ENCODE results near the gene TUSC2.

TUSC2 gene

GRCh38 chr3:50327943-50328691, at the start of gene TUSC2:
Gene TUSC2, minus strand, starts transcription at chr3:50328223. Its CDS starts 124 bp downstream, at chr3:50328099.
- Histone ChIP-seq H4K20me1 (ENCODE audit: insufficient read depth, low read length) (no peaks in the 10 kb centered on the region), H3K27ac (ENCODE audit: low read depth, low read length, poor library complexity, severe bottlenecking) (peak within 1 kb of the TSS; percentile 42), H2AFZ (ENCODE audit: low read length) (no peak within 1 kb of the TSS), H3K9ac (ENCODE audit: low read length) (peak within 1 kb of the TSS; percentile 99), H3K9me3 (ENCODE audit: low read length) (no peaks in the 10 kb centered on the region), H3K27me3 (ENCODE audit: insufficient read depth, low read length) (no peaks in the 10 kb centered on the region), H3K36me3 (ENCODE audit: insufficient read depth, low read length) (peaks cover 44% of the 10 kb centered on the region), H3K4me1 (ENCODE audit: insufficient read depth, low read length, severe bottlenecking) (peaks cover 20% of the 10 kb centered on the region), H3K79me2 (ENCODE audit: insufficient read depth, low read length) (peaks cover 7% of the 10 kb centered on the region; the same call in 1 of the 2 replicates), H3K4me2 (ENCODE audit: low read length) (peak within 1 kb of the TSS; percentile 68), H3K4me3 (ENCODE audit: low read depth, low read length, poor library complexity, severe bottlenecking) (peak within 1 kb of the TSS; percentile 91), H3K9me2 (ENCODE audit: low read depth, low read length) (no peaks in the 10 kb centered on the region), H3F3A (ENCODE audit: insufficient read depth, low read length) (no peaks in the 10 kb centered on the region)
- no peak for TF ChIP-seq CTCF (IDR thresholded peaks at IDR 0.05; ENCODE audit: low read length)
- TF ChIP-seq EZH2 (IDR thresholded peaks at IDR 0.05; ENCODE audit: borderline replicate concordance, low read length) = no peak

GRCh38 chr3:50375258-50375931, 47.4 kb upstream of the TUSC2 start:
- H2AFZ ChIP-seq (ENCODE audit: low read length) = no peak overlapping the region

More at GRCh38 chr3:50375258-50375931, 47.4 kb upstream of the TUSC2 start:
- no peaks in the 10 kb centered on the region for H3F3A ChIP-seq (ENCODE audit: insufficient read depth, low read length)
- H3K79me2 ChIP-seq (ENCODE audit: insufficient read depth, low read length) = no peaks in the 10 kb centered on the region
- 0 out of 2 replicates have a peak, but pooled peaks cover 6% of the 10 kb centered on the region for H3K27me3 ChIP-seq (ENCODE audit: insufficient read depth, low read length)
- H3K9ac ChIP-seq (ENCODE audit: low read length) = no peak overlapping the region
- H3K4me1 ChIP-seq (ENCODE audit: insufficient read depth, low read length, severe bottlenecking) = no peaks in the 10 kb centered on the region
- no peaks in the 10 kb centered on the region for H3K9me2 ChIP-seq (ENCODE audit: low read depth, low read length)
- H4K20me1 ChIP-seq (ENCODE audit: insufficient read depth, low read length) = no peaks in the 10 kb centered on the region
- H3K4me3 ChIP-seq (ENCODE audit: low read depth, low read length, poor library complexity, severe bottlenecking) = no peak overlapping the region
- no peak overlapping the region for H3K27ac ChIP-seq (ENCODE audit: low read depth, low read length, poor library complexity, severe bottlenecking)
- H3K36me3 ChIP-seq (ENCODE audit: insufficient read depth, low read length) = no peaks in the 10 kb centered on the region
- TF ChIP-seq CTCF (IDR thresholded peaks at IDR 0.05; ENCODE audit: low read length) (peak; percentile 42; the same call in 1 of the 2 replicates), EZH2 (IDR thresholded peaks at IDR 0.05; ENCODE audit: borderline replicate concordance, low read length) (no peak)
- H3K4me2 ChIP-seq (ENCODE audit: low read length) = no peak overlapping the region
- no peaks in the 10 kb centered on the region for H3K9me3 ChIP-seq (ENCODE audit: low read length)
